Measurements from ENCODE around the gene KCNMA1.

DNA sequence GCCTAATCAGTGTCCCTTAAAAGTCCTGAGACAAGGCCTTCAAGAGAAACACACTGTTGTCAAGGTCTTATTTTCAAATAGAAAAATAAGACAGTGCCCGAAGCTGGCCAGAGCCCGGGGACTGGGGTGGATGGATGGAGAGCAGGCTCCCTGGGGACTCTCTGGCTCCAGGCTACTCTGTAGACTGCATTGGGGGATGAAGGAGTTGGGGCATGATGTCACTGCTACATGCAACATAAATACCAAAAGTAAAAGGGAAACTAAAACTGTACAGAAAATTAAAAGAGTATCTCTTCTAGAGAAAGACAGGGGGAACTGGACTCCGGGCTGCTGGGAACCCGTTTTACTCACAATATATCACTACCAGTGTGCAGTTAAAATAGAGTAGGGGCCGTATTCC, 629.8 kb downstream of the KCNMA1 start:
- no peak for TF ChIP-seq CTCF (IDR thresholded peaks at IDR 0.05)
- no peak for TF ChIP-seq POLR2A (IDR thresholded peaks at IDR 0.05)
